HepG2 (cell line): ENCODE results near the gene XPNPEP1. TPM values are rescaled to one million over a fixed set of nuclear protein-coding genes. Genes with fewer than 3 reads are reported as not detected.

Experiments used
- ATAC-seq: fragments of 200-7000 bp; cut with Tn5 transposase; 3 replicates; pipeline ENCODE4 v1.9.1; 2020; ENCODE audit warnings: mild to moderate bottlenecking, moderate library complexity
- BruUV-seq: library from RNA; stranded (reverse); fragments of 400-500 nt; replicated peaks from 2 replicates; lab custom pipeline; 2021; lab: Mats Ljungman, UMichigan
- CTCF ChIA-PET: fragments of 300-600 bp; formaldehyde crosslinking; extraction: SDS; loops from one replicate; lab custom pipeline; 2021; ENCODE audit warnings: low total read pairs, inconsistent platforms, low intra/inter-chr PET ratio; lab: Yijun Ruan, JAX
- POLR2A ChIA-PET: fragments of 350-600 bp; sonication (Branson Sonifier 250); formaldehyde crosslinking; loops from one replicate; lab custom pipeline; 2020; ENCODE audit warnings: antibody characterized with exemption, inconsistent platforms; lab: Yijun Ruan, JAX
- DNase-seq: peaks from one replicate; pipeline ENCODE4 v3.0.0-alpha.2; 2015; ENCODE audit warnings: low spot score
- FAIRE-seq: peaks from 3 replicates; lab custom pipeline; 2011; peaks lifted over from hg19 to GRCh38; lab: Jason Lieb, UNC
- H2AFZ ChIP-seq: one replicate; pipeline ENCODE4 v1.6.1; 2011; ENCODE audit warnings: low read length, inconsistent platforms
- H3K27ac ChIP-seq: fragments of 300-600 bp; 3 replicates; pipeline ENCODE4 v1.8.0; 2011; ENCODE audit warnings: mixed run types, mild to moderate bottlenecking, mixed read lengths, low read length, inconsistent platforms; ENCODE audit not compliant: insufficient read depth; ENCODE audit errors: extremely low read length
- H3K27me3 ChIP-seq, 2 experiments: fragments of 200-600 bp in 1 of 2; 2 replicates in 1 of 2; 3 replicates in 1 of 2; pipeline versions ENCODE4 v1.6.0 to v1.8.0; 2011; ENCODE audit warnings: low read length in 2 of 2, mild to moderate bottlenecking in 2 of 2, moderate library complexity in 2 of 2, inconsistent platforms in 1 of 2; ENCODE audit not compliant: insufficient read depth in 2 of 2, control insufficient read depth in 1 of 2
- H3K36me3 ChIP-seq, 2 experiments: fragments of 200-600 bp in 1 of 2; replicated peaks in 1 of 2; 2 replicates in 1 of 2; 3 replicates in 1 of 2; pipeline versions ENCODE4 v1.5.1 to v1.8.0; 2011; ENCODE audit warnings: low read length in 2 of 2, inconsistent platforms in 1 of 2; ENCODE audit not compliant: insufficient read depth in 2 of 2, control insufficient read depth in 1 of 2
- H3K4me1 ChIP-seq: 2 replicates; pipeline ENCODE4 v1.5.1; 2012; ENCODE audit warnings: low read length, inconsistent platforms; ENCODE audit not compliant: insufficient read depth
- H3K4me2 ChIP-seq: 2 replicates; pipeline ENCODE4 v1.6.0; 2011; ENCODE audit warnings: low read depth, low read length, inconsistent platforms
- H3K4me3 ChIP-seq, 3 experiments: fragments of 200-600 bp in 1 of 3; sonication (generic), shearing (Covaris generic) in 1 of 3; replicated peaks in 1 of 3; 2 replicates each; pipeline ENCODE4 v1.5.1; 2011 to 2016; ENCODE audit warnings: low read length in 3 of 3, inconsistent platforms in 2 of 3, low read depth in 2 of 3, mild to moderate bottlenecking in 2 of 3, control low read depth in 1 of 3, mixed read lengths in 1 of 3; ENCODE audit not compliant: insufficient read depth in 1 of 3
- H3K79me2 ChIP-seq: one replicate; pipeline ENCODE4 v1.6.1; 2011; ENCODE audit warnings: low read length, inconsistent platforms; ENCODE audit not compliant: insufficient read depth
- H3K9ac ChIP-seq: 2 replicates; pipeline ENCODE4 v1.6.0; 2011; ENCODE audit warnings: mild to moderate bottlenecking, low read depth, low read length, inconsistent platforms; ENCODE audit not compliant: insufficient read depth
- H3K9me3 ChIP-seq: 2 replicates; pipeline ENCODE4 v1.5.1; 2012; ENCODE audit warnings: mild to moderate bottlenecking, low read length
- H4K20me1 ChIP-seq: 2 replicates; pipeline ENCODE4 v1.6.0; 2011; ENCODE audit warnings: inconsistent platforms, mild to moderate bottlenecking, low read length, moderate library complexity; ENCODE audit not compliant: insufficient read depth
- FOXJ3 ChIP-seq: sonication (generic); formaldehyde crosslinking; IDR thresholded peaks from 2 replicates; pipeline ENCODE4 v1.4.0; 2020; ENCODE audit warnings: missing genetic modification reagents, mild to moderate bottlenecking, borderline replicate concordance
- KDM6A ChIP-seq: IDR thresholded peaks from 2 replicates; pipeline ENCODE4 v1.6.1; 2016; ENCODE audit warnings: low read depth
- MATR3 ChIP-seq: sonication (generic); formaldehyde crosslinking; IDR thresholded peaks from 2 replicates; pipeline ENCODE4 v1.4.0; 2020; ENCODE audit warnings: missing genetic modification reagents
- NFKBIZ ChIP-seq: IDR thresholded peaks from 2 replicates; pipeline ENCODE4 v1.6.1; 2018; ENCODE audit warnings: missing genetic modification reagents, missing compliant biosample characterization
- SIX4 ChIP-seq: sonication (generic); formaldehyde crosslinking; IDR thresholded peaks from 2 replicates; pipeline ENCODE4 v1.4.0; 2020; ENCODE audit warnings: missing genetic modification reagents
- ZBTB21 ChIP-seq: sonication (generic); formaldehyde crosslinking; IDR thresholded peaks from 2 replicates; pipeline ENCODE4 v1.4.0; 2020; ENCODE audit warnings: missing genetic modification reagents
- ZIK1 ChIP-seq: sonication (generic); formaldehyde crosslinking; IDR thresholded peaks from 2 replicates; pipeline ENCODE4 v1.5.0; 2020; ENCODE audit warnings: mild to moderate bottlenecking, low read depth, missing genetic modification reagents, borderline replicate concordance
- ZNF354B ChIP-seq: sonication (generic); formaldehyde crosslinking; IDR thresholded peaks from 2 replicates; pipeline ENCODE4 v1.8.0; 2022; ENCODE audit warnings: mild to moderate bottlenecking, missing genetic modification reagents
- ZNF567 ChIP-seq: sonication (generic); formaldehyde crosslinking; IDR thresholded peaks from 2 replicates; pipeline ENCODE4 v1.8.1; 2023; ENCODE audit warnings: mild to moderate bottlenecking, missing genetic modification reagents, borderline replicate concordance
- WGBS: methylation state at CpG from one replicate; pipeline ENCODE4 v1.1.6; 2017; ENCODE audit warnings: low lambda C conversion rate; 5-methylcytosine and 5-hydroxymethylcytosine counted together
- in situ Hi-C: cut with HindIII; loops from 2 replicates; pipeline ENCODE4 v1.10.0; 2017; ENCODE audit warnings: low pct_unique_long_range_greater_than_20kb; ENCODE audit not compliant: extremely low pct_ligation_motif_present
- intact Hi-C: fragments of 100-400 bp; cut with micrococcal nuclease; formaldehyde crosslinking; loops from one replicate; pipeline ENCODE4 v1.10.0; 2022; ENCODE audit not compliant: unreplicated experiment
- polyA plus RNA-seq, 8 experiments: library from polyadenylated mRNA; depleted of rRNA in 3 of 8; stranded (reverse) in 7 of 8; unstranded in 1 of 8; fragments of >200 nt; fragmentation: Illumina TruSeq in 4 of 8; extraction: Trizol in 4 of 8; gene quantifications; 2 replicates each; pipeline versions ENCODE4 v1.2.1 to v1.2.3, GENCODE V29; 2011 to 2016; ENCODE audit warnings: low read depth in 4 of 8, missing spikeins in 1 of 8, mixed read lengths in 1 of 8; ENCODE audit not compliant: insufficient read depth in 1 of 8
- total RNA-seq, 5 experiments: library from RNA; depleted of rRNA; stranded (reverse); fragments of >200 nt; fragmentation: Illumina TruSeq; extraction: Trizol; gene quantifications; 2 replicates each; pipeline ENCODE4 v1.2.3, GENCODE V29; 2016; ENCODE audit warnings: low read depth in 1 of 5
- TF ChIP-seq, protein P1 (sequence below): IDR thresholded peaks from 2 replicates; pipeline ENCODE4 v1.6.1; 2012; ENCODE audit warnings: low read depth, low read length, improper control_type of control experiment
- TF ChIP-seq, protein P2 (sequence below): sonication (generic); formaldehyde crosslinking; IDR thresholded peaks from 2 replicates; pipeline ENCODE4 v1.4.0; 2020; ENCODE audit warnings: missing genetic modification reagents, borderline replicate concordance

The XPNPEP1 gene
- total and polyA plus RNA-seq, 2 of the 13 experiments (the other 11 are each of a cell fraction or from before 2014, with no cell fraction given), result 30.3 to 55.5 TPM

DNA sequence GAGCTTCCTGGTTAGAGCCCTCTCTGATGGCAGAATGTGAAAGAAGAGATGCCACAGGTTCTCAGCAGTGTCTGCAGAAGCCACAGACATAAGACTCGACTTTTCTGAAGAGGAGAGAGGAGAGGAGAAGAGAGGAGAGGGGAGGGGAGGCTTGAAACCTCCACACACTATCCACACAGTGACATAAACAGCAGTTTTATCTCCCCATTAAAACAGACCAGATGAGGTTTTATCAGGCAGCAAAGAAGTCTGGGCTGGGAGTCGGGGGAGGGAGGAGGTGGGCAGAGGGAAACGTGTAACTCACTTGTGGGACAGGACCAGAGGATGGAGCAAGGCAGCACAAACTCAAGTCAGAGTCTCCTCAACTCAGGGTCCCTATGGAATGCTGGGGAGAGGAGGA is 76.5 kb downstream of the XPNPEP1 start:
- H3K27me3 ChIP-seq, result peaks cover 1 to 13% of the 10 kb centered on the region in 2 experiments; a peak in 3 of 5 replicates
- intact Hi-C loops (no loop called here), in situ Hi-C loops (no loop called here)
- no peaks in the 10 kb centered on the region for H3K4me1 ChIP-seq
- H3K36me3 ChIP-seq, result no peaks in the 10 kb centered on the region
- no peaks in the 10 kb centered on the region for H3K9me3 ChIP-seq
- no peak for DNase-seq
- TF ChIP-seq, protein P1, sequence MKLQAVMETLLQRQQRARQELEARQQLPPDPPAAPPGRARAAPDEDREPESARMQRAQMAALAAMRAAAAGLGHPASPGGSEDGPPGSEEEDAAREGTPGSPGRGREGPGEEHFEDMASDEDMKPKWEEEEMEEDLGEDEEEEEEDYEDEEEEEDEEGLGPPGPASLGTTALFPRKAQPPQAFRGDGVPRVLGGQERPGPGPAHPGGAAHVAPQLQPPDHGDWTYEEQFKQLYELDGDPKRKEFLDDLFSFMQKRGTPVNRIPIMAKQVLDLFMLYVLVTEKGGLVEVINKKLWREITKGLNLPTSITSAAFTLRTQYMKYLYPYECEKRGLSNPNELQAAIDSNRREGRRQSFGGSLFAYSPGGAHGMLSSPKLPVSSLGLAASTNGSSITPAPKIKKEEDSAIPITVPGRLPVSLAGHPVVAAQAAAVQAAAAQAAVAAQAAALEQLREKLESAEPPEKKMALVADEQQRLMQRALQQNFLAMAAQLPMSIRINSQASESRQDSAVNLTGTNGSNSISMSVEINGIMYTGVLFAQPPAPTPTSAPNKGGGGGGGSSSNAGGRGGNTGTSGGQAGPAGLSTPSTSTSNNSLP, result no peak
- TF ChIP-seq ZIK1, result no peak
- TF ChIP-seq SIX4, result no peak
- TF ChIP-seq, all 625 proteins: peak for 0
- FAIRE-seq (no peak), ATAC-seq (no peak)
- no peak overlapping the region for H3K4me2 ChIP-seq
- ChIA-PET POLR2A (no interaction called here), CTCF (no interaction called here)
- H3K79me2 ChIP-seq, result no peaks in the 10 kb centered on the region
- WGBS, result 1% methylated on average over 3 of the region's 3 CpGs
- no peak overlapping the region for H3K4me3 ChIP-seq
- BruUV-seq, result no TSS peak
- no peak overlapping the region for H3K9ac ChIP-seq
- H4K20me1 ChIP-seq, result no peaks in the 10 kb centered on the region
- no peak overlapping the region for H3K27ac ChIP-seq
- no peak overlapping the region for H2AFZ ChIP-seq

DNA sequence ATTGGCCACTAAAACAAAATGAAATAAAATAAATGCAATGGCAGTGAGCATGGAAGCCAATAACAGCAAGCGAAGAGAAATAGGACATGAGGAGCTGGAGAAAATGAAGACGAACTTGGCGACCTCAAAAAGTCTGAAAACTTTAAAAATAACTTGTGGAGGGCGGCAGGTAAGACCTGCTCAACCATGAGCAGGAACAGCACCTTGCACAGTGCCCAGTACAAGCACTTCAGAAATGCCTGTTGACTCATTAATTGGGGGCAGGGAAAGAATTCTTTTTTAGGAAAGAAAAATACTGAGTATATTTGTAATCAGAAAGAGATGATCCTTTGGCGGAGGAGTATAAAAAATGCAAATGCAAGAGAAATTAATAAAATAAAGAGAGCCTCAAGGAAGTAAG is 78.0 kb downstream of the XPNPEP1 start:
- Histone ChIP-seq H3K9me3 (no peaks in the 10 kb centered on the region), H3K36me3 (no peaks in the 10 kb centered on the region), H3K79me2 (no peaks in the 10 kb centered on the region), H3K4me3 (no peak overlapping the region), H3K27ac (no peak overlapping the region), H3K9ac (no peak overlapping the region), H2AFZ (no peak overlapping the region), H3K27me3 (peaks cover 1 to 9% of the 10 kb centered on the region in 2 experiments; a peak in 3 of 5 replicates), H3K4me2 (no peak overlapping the region), H3K4me1 (no peaks in the 10 kb centered on the region), H4K20me1 (no peaks in the 10 kb centered on the region)
- CTCF ChIA-PET, result no interaction called here
- POLR2A ChIA-PET, result no interaction called here
- in situ Hi-C loops (no loop called here), intact Hi-C loops (no loop called here)
- no peak for FAIRE-seq
- WGBS, result 13% methylated on average over 5 of the region's 5 CpGs
- no peak for ATAC-seq
- DNase-seq, result no peak
- no TSS peak for BruUV-seq
- no peak for TF ChIP-seq ZNF354B (CRISPR knock-in tag)
- no peak for TF ChIP-seq ZNF567
- TF ChIP-seq MATR3 (CRISPR knock-in tag), result no peak
- TF ChIP-seq, protein P2, sequence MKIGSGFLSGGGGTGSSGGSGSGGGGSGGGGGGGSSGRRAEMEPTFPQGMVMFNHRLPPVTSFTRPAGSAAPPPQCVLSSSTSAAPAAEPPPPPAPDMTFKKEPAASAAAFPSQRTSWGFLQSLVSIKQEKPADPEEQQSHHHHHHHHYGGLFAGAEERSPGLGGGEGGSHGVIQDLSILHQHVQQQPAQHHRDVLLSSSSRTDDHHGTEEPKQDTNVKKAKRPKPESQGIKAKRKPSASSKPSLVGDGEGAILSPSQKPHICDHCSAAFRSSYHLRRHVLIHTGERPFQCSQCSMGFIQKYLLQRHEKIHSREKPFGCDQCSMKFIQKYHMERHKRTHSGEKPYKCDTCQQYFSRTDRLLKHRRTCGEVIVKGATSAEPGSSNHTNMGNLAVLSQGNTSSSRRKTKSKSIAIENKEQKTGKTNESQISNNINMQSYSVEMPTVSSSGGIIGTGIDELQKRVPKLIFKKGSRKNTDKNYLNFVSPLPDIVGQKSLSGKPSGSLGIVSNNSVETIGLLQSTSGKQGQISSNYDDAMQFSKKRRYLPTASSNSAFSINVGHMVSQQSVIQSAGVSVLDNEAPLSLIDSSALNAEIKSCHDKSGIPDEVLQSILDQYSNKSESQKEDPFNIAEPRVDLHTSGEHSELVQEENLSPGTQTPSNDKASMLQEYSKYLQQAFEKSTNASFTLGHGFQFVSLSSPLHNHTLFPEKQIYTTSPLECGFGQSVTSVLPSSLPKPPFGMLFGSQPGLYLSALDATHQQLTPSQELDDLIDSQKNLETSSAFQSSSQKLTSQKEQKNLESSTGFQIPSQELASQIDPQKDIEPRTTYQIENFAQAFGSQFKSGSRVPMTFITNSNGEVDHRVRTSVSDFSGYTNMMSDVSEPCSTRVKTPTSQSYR (CRISPR knock-in tag), result no peak
- TF ChIP-seq FOXJ3 (CRISPR knock-in tag), result no peak
- TF ChIP-seq NFKBIZ (CRISPR knock-in tag), result no peak
- no peak for TF ChIP-seq KDM6A (CRISPR knock-in tag)
- TF ChIP-seq ZBTB21, result no peak
